ENCODE data around the gene TIMM23. TPM values are rescaled to one million over a fixed set of nuclear protein-coding genes. Genes with fewer than 3 reads are reported as not detected.
"Not testable (repeated sequence)": the region's sequence is repeated elsewhere in the genome, so short reads cannot be mapped to it uniquely, and the experiment has no call there.

The TIMM23 gene
- total RNA-seq: 60.4 and 62.6 TPM in 2 replicates

GRCh38 chr10:45972106-45972812, at the start of gene TIMM23:
Gene TIMM23, plus strand, starts transcription at chr10:45972489. Its CDS starts 136 bp downstream, at chr10:45972625.
- DNase-seq (ENCODE audit: insufficient read length, low spot score, missing footprints): peak; percentile 9
- H3K36me3 ChIP-seq (ENCODE audit: insufficient read depth, low read length); H3K27me3 ChIP-seq (ENCODE audit: insufficient read depth, low read length); H3K9me3 ChIP-seq (ENCODE audit: low read depth, low read length); H4K20me1 ChIP-seq (ENCODE audit: insufficient read depth, low read length); H3K4me1 ChIP-seq (ENCODE audit: insufficient read depth, low read length): not testable (repeated sequence)
- Histone ChIP-seq H3K27ac (ENCODE audit: low read depth, low read length) (peak within 1 kb of the TSS; percentile 95), H3K4me3 (ENCODE audit: insufficient read depth, low read length) (peak within 1 kb of the TSS; percentile 81), H3K4me2 (ENCODE audit: insufficient read depth, low read length) (peak within 1 kb of the TSS; percentile 89), H3K79me2 (ENCODE audit: insufficient read depth, low read length) (peaks cover 63% of the 10 kb centered on the region), H2AFZ (ENCODE audit: low read length) (peak within 1 kb of the TSS; percentile 81)

GRCh38 chr10:45926790-45927189, 45.5 kb upstream of the TIMM23 start:
- H4K20me1 ChIP-seq (ENCODE audit: insufficient read depth, low read length); H2AFZ ChIP-seq (ENCODE audit: low read length); H3K36me3 ChIP-seq (ENCODE audit: insufficient read depth, low read length); H3K9me3 ChIP-seq (ENCODE audit: low read depth, low read length); H3K27me3 ChIP-seq (ENCODE audit: insufficient read depth, low read length); H3K4me2 ChIP-seq (ENCODE audit: insufficient read depth, low read length); DNase-seq (ENCODE audit: insufficient read length, low spot score, missing footprints); H3K4me1 ChIP-seq (ENCODE audit: insufficient read depth, low read length); H3K79me2 ChIP-seq (ENCODE audit: insufficient read depth, low read length); H3K27ac ChIP-seq (ENCODE audit: low read depth, low read length); H3K4me3 ChIP-seq (ENCODE audit: insufficient read depth, low read length): not testable (repeated sequence)

- not testable (repeated sequence) for H4K20me1 ChIP-seq (ENCODE audit: insufficient read depth, low read length); H3K4me3 ChIP-seq (ENCODE audit: insufficient read depth, low read length); DNase-seq (ENCODE audit: insufficient read length, low spot score, missing footprints)
Measured at GRCh38 chr10:45931305-45931704, 41.0 kb upstream of the TIMM23 start.

GRCh38 chr10:45934788-45935187, 37.5 kb upstream of the TIMM23 start:
- H3K4me1 ChIP-seq (ENCODE audit: insufficient read depth, low read length); H3K4me2 ChIP-seq (ENCODE audit: insufficient read depth, low read length); H3K36me3 ChIP-seq (ENCODE audit: insufficient read depth, low read length); DNase-seq (ENCODE audit: insufficient read length, low spot score, missing footprints); H3K27ac ChIP-seq (ENCODE audit: low read depth, low read length); H3K9me3 ChIP-seq (ENCODE audit: low read depth, low read length); H3K4me3 ChIP-seq (ENCODE audit: insufficient read depth, low read length); H3K27me3 ChIP-seq (ENCODE audit: insufficient read depth, low read length); H4K20me1 ChIP-seq (ENCODE audit: insufficient read depth, low read length); H2AFZ ChIP-seq (ENCODE audit: low read length); H3K79me2 ChIP-seq (ENCODE audit: insufficient read depth, low read length): not testable (repeated sequence)

More at GRCh38 chr10:45931305-45931704, 41.0 kb upstream of the TIMM23 start:
- not testable (repeated sequence) for H2AFZ ChIP-seq (ENCODE audit: low read length); H3K36me3 ChIP-seq (ENCODE audit: insufficient read depth, low read length); H3K27me3 ChIP-seq (ENCODE audit: insufficient read depth, low read length); H3K4me2 ChIP-seq (ENCODE audit: insufficient read depth, low read length); H3K4me1 ChIP-seq (ENCODE audit: insufficient read depth, low read length); H3K9me3 ChIP-seq (ENCODE audit: low read depth, low read length); H3K79me2 ChIP-seq (ENCODE audit: insufficient read depth, low read length); H3K27ac ChIP-seq (ENCODE audit: low read depth, low read length)

GRCh38 chr10:45939176-45939697, 33.1 kb upstream of the TIMM23 start:
- H2AFZ ChIP-seq (ENCODE audit: low read length); H3K4me3 ChIP-seq (ENCODE audit: insufficient read depth, low read length); H3K4me1 ChIP-seq (ENCODE audit: insufficient read depth, low read length); H3K36me3 ChIP-seq (ENCODE audit: insufficient read depth, low read length); H4K20me1 ChIP-seq (ENCODE audit: insufficient read depth, low read length); H3K27me3 ChIP-seq (ENCODE audit: insufficient read depth, low read length); H3K4me2 ChIP-seq (ENCODE audit: insufficient read depth, low read length); H3K9me3 ChIP-seq (ENCODE audit: low read depth, low read length); H3K27ac ChIP-seq (ENCODE audit: low read depth, low read length); H3K79me2 ChIP-seq (ENCODE audit: insufficient read depth, low read length); DNase-seq (ENCODE audit: insufficient read length, low spot score, missing footprints): not testable (repeated sequence)

- DNase-seq (ENCODE audit: insufficient read length, low spot score, missing footprints); H3K27ac ChIP-seq (ENCODE audit: low read depth, low read length); H4K20me1 ChIP-seq (ENCODE audit: insufficient read depth, low read length); H3K9me3 ChIP-seq (ENCODE audit: low read depth, low read length); H3K4me2 ChIP-seq (ENCODE audit: insufficient read depth, low read length); H3K36me3 ChIP-seq (ENCODE audit: insufficient read depth, low read length); H2AFZ ChIP-seq (ENCODE audit: low read length); H3K4me3 ChIP-seq (ENCODE audit: insufficient read depth, low read length); H3K79me2 ChIP-seq (ENCODE audit: insufficient read depth, low read length); H3K27me3 ChIP-seq (ENCODE audit: insufficient read depth, low read length); H3K4me1 ChIP-seq (ENCODE audit: insufficient read depth, low read length): not testable (repeated sequence)
Measured at GRCh38 chr10:45941196-45941595, 31.1 kb upstream of the TIMM23 start.

- not testable (repeated sequence) for H3K9me3 ChIP-seq (ENCODE audit: low read depth, low read length); H4K20me1 ChIP-seq (ENCODE audit: insufficient read depth, low read length); H3K36me3 ChIP-seq (ENCODE audit: insufficient read depth, low read length); H3K27ac ChIP-seq (ENCODE audit: low read depth, low read length); H3K4me3 ChIP-seq (ENCODE audit: insufficient read depth, low read length); H2AFZ ChIP-seq (ENCODE audit: low read length); H3K4me1 ChIP-seq (ENCODE audit: insufficient read depth, low read length); H3K27me3 ChIP-seq (ENCODE audit: insufficient read depth, low read length); H3K79me2 ChIP-seq (ENCODE audit: insufficient read depth, low read length); DNase-seq (ENCODE audit: insufficient read length, low spot score, missing footprints); H3K4me2 ChIP-seq (ENCODE audit: insufficient read depth, low read length)
Measured at GRCh38 chr10:45945476-45945875, 26.8 kb upstream of the TIMM23 start.

GRCh38 chr10:45947363-45947762, 24.9 kb upstream of the TIMM23 start:
- H3K27ac ChIP-seq (ENCODE audit: low read depth, low read length); H4K20me1 ChIP-seq (ENCODE audit: insufficient read depth, low read length); H3K4me1 ChIP-seq (ENCODE audit: insufficient read depth, low read length); H3K9me3 ChIP-seq (ENCODE audit: low read depth, low read length); H3K4me3 ChIP-seq (ENCODE audit: insufficient read depth, low read length); H3K79me2 ChIP-seq (ENCODE audit: insufficient read depth, low read length); H3K4me2 ChIP-seq (ENCODE audit: insufficient read depth, low read length); H3K27me3 ChIP-seq (ENCODE audit: insufficient read depth, low read length); DNase-seq (ENCODE audit: insufficient read length, low spot score, missing footprints); H3K36me3 ChIP-seq (ENCODE audit: insufficient read depth, low read length); H2AFZ ChIP-seq (ENCODE audit: low read length): not testable (repeated sequence)

GRCh38 chr10:45948801-45949200, 23.5 kb upstream of the TIMM23 start:
- not testable (repeated sequence) for H3K79me2 ChIP-seq (ENCODE audit: insufficient read depth, low read length); H4K20me1 ChIP-seq (ENCODE audit: insufficient read depth, low read length); H3K4me1 ChIP-seq (ENCODE audit: insufficient read depth, low read length); H2AFZ ChIP-seq (ENCODE audit: low read length); H3K27ac ChIP-seq (ENCODE audit: low read depth, low read length); H3K36me3 ChIP-seq (ENCODE audit: insufficient read depth, low read length); H3K4me2 ChIP-seq (ENCODE audit: insufficient read depth, low read length); H3K4me3 ChIP-seq (ENCODE audit: insufficient read depth, low read length); H3K27me3 ChIP-seq (ENCODE audit: insufficient read depth, low read length); H3K9me3 ChIP-seq (ENCODE audit: low read depth, low read length)
- DNase-seq (ENCODE audit: insufficient read length, low spot score, missing footprints): peak; percentile 11

Data from osteoblast (primary cell).